ENCODE measurements around the gene ZBTB17.

Gene ZBTB17

DNA sequence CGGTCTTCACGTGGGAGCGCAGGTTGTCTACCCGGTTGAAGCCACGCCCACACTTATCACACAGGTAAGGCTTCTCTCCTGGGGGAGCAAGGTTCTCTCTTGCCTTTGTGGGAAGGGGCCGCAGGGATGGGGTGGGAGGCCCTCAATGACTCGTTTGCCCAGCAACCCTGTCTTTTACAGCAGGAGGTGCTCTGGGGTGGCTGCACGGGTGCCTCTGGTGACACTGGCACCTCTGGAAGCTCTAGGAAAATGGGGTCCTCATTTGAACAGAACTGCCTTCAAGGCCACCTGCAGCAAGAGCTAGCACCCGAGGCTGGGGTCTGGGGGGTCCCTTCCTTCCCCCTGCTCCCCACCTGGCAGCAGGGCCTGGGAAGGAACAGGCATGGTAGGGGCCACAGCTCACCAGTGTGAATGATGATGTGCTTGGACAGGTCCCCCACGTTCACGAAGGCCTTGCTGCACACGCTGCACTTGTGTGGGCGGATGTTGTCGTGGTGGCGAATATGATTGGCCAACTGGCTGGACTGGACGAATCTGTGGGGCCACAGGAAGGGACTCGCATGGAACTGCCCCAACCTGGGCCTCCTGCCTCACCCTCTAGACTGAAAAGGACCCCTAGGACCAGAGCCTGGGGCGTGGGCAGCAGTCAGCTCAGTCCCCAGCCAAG lies 33.1 kb downstream of the ZBTB17 start:
- no peaks in the 10 kb centered on the region for H3K27me3 ChIP-seq (ENCODE audit: control insufficient read depth, low read length)
- no peak for TF ChIP-seq EZH2phosphoT487 (IDR thresholded peaks at IDR 0.05; ENCODE audit: borderline replicate concordance, low read length)
- TF ChIP-seq, protein P1, sequence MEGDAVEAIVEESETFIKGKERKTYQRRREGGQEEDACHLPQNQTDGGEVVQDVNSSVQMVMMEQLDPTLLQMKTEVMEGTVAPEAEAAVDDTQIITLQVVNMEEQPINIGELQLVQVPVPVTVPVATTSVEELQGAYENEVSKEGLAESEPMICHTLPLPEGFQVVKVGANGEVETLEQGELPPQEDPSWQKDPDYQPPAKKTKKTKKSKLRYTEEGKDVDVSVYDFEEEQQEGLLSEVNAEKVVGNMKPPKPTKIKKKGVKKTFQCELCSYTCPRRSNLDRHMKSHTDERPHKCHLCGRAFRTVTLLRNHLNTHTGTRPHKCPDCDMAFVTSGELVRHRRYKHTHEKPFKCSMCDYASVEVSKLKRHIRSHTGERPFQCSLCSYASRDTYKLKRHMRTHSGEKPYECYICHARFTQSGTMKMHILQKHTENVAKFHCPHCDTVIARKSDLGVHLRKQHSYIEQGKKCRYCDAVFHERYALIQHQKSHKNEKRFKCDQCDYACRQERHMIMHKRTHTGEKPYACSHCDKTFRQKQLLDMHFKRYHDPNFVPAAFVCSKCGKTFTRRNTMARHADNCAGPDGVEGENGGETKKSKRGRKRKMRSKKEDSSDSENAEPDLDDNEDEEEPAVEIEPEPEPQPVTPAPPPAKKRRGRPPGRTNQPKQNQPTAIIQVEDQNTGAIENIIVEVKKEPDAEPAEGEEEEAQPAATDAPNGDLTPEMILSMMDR (IDR thresholded peaks at IDR 0.05; ENCODE audit: low read depth, low read length, poor library complexity, severe bottlenecking), result no peak
- no peaks in the 10 kb centered on the region for H3K9me3 ChIP-seq (ENCODE audit: control insufficient read depth, insufficient read depth, low read length)
- H3F3A ChIP-seq (ENCODE audit: control insufficient read depth, insufficient read depth), result peaks cover 9% of the 10 kb centered on the region; the same call in 1 of the 2 replicates
- peaks cover 3% of the 10 kb centered on the region; the same call in 1 of the 2 replicates for H3K79me2 ChIP-seq (ENCODE audit: control insufficient read depth, low read length)
- H3K36me3 ChIP-seq (ENCODE audit: control insufficient read depth, low read length), result peaks cover 92% of the 10 kb centered on the region
- no peak overlapping the region for H3K27ac ChIP-seq (ENCODE audit: low read depth, low read length)
- no peaks in the 10 kb centered on the region for H3K4me1 ChIP-seq (ENCODE audit: control insufficient read depth, low read length)
- H3K9me2 ChIP-seq (replicated peaks; ENCODE audit: control insufficient read depth, low read length), result no peaks in the 10 kb centered on the region
- H4K20me1 ChIP-seq (ENCODE audit: control insufficient read depth, insufficient read depth, low read depth, low read length), result no peaks in the 10 kb centered on the region; the same call in 1 of the 2 replicates
- no peak overlapping the region for H3K4me2 ChIP-seq (ENCODE audit: low read length)
- H3K4me3 ChIP-seq (ENCODE audit: low read length), result no peak overlapping the region

DNA sequence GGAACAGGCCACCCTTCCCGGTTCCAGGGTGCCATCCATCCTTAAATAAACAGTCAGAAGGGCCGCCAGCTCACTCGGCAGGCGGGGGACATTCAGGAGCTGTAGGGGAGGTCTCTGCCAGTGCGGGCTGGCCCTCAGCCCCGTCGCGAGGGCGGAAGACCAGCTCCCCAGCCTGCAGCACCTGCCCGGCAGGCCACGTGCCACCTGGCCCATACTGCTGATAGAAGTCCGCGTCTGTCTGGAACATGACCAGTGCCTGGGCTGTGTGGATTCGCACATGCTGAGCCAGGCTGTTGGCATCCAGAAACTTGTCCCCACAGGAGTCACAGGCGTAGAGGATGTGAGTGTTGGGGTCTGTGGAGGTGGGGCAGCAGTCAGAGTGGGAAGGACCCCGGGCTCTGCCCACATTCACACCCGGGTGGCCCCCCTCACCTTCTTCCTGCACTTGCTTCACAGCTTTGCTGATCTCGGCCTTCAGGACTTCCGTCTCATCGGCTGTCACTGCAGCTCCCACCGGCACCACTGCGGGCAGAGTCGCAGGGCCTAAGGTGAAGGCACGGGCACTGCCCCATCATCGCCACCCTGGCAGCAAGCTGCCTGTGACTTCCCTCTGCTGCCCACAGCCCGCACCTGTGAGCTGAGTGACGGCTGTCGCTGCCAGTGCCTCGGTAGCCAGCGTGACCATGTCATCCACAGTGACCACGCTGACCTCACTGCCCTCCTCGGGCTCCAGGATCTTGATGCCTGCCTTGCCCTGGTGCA lies 33.8 kb downstream of the ZBTB17 start:
- Histone ChIP-seq H3K27me3 (ENCODE audit: control insufficient read depth, low read length) (no peaks in the 10 kb centered on the region), H3K4me1 (ENCODE audit: control insufficient read depth, low read length) (no peaks in the 10 kb centered on the region), H3K36me3 (ENCODE audit: control insufficient read depth, low read length) (peaks cover 92% of the 10 kb centered on the region), H3F3A (ENCODE audit: control insufficient read depth, insufficient read depth) (peaks cover 9% of the 10 kb centered on the region; the same call in 1 of the 2 replicates), H4K20me1 (ENCODE audit: control insufficient read depth, insufficient read depth, low read depth, low read length) (no peaks in the 10 kb centered on the region), H3K79me2 (ENCODE audit: control insufficient read depth, low read length) (no peaks in the 10 kb centered on the region; the same call in 1 of the 2 replicates), H3K4me2 (ENCODE audit: low read length) (no peak overlapping the region), H3K4me3 (ENCODE audit: low read length) (no peak overlapping the region), H3K9me2 (replicated peaks; ENCODE audit: control insufficient read depth, low read length) (no peaks in the 10 kb centered on the region), H3K9me3 (ENCODE audit: control insufficient read depth, insufficient read depth, low read length) (no peaks in the 10 kb centered on the region), H3K27ac (ENCODE audit: low read depth, low read length) (no peak overlapping the region)
- TF ChIP-seq, protein P1 (IDR thresholded peaks at IDR 0.05; ENCODE audit: low read depth, low read length, poor library complexity, severe bottlenecking), result no peak
- no peak for TF ChIP-seq EZH2phosphoT487 (IDR thresholded peaks at IDR 0.05; ENCODE audit: borderline replicate concordance, low read length)

DNA sequence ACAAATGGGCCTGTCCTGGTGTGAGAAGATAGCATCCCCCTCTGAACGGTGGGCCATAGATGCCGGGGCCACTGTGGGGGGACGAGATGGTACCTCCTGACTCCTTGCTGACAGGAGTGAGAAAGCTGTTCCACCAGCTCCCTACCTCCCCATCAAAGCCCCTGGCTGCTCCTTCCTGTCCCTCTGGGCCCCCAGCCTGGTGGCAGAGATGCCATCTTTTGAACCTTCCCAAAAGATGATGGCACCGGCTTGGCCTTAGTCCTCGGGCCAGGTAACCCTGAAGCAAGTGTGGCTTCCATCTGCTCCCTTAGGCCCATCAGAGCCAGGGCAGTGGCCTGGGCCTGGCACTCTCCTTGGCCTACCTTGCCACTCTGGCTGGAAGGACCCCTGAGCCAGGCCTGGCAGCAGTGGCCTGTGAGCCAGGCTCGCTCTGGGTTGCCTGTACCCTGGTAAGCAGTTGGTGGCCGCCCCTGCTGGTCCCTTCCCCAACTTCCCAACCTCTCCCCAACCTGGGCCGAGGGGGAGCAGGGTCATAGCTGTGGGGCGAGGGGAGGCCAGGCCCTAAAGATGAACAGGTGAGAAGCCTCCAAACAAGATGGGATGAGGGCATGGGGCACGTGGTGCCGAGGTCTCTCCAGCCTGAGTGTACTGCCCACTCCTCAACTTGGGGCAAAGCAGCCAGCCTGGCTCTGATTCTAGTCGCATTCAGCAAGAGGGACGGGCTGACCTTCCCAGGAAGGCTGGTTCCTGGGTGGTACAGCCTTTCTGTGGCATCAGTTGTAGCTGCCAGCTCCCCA lies 34.7 kb downstream of the ZBTB17 start:
- Histone ChIP-seq H3K27me3 (ENCODE audit: control insufficient read depth, low read length) (no peaks in the 10 kb centered on the region), H3K9me3 (ENCODE audit: control insufficient read depth, insufficient read depth, low read length) (no peaks in the 10 kb centered on the region), H3K4me3 (ENCODE audit: low read length) (no peak overlapping the region), H3K4me2 (ENCODE audit: low read length) (no peak overlapping the region), H3K4me1 (ENCODE audit: control insufficient read depth, low read length) (no peaks in the 10 kb centered on the region), H3K36me3 (ENCODE audit: control insufficient read depth, low read length) (peaks cover 90% of the 10 kb centered on the region), H3K27ac (ENCODE audit: low read depth, low read length) (no peak overlapping the region), H3F3A (ENCODE audit: control insufficient read depth, insufficient read depth) (peaks cover 9% of the 10 kb centered on the region; the same call in 1 of the 2 replicates), H4K20me1 (ENCODE audit: control insufficient read depth, insufficient read depth, low read depth, low read length) (no peaks in the 10 kb centered on the region), H3K9me2 (replicated peaks; ENCODE audit: control insufficient read depth, low read length) (no peaks in the 10 kb centered on the region), H3K79me2 (ENCODE audit: control insufficient read depth, low read length) (no peaks in the 10 kb centered on the region)
- no peak for TF ChIP-seq EZH2phosphoT487 (IDR thresholded peaks at IDR 0.05; ENCODE audit: borderline replicate concordance, low read length)
- TF ChIP-seq, protein P1 (IDR thresholded peaks at IDR 0.05; ENCODE audit: low read depth, low read length, poor library complexity, severe bottlenecking), result no peak

Data from DOHH2 (cell line).